SKM-1 treated with dmso at 0.1 percent for 144 hours (cell line): ENCODE data around the gene XKRX.

Experiments used
- DNase-seq: peaks from one replicate; lab custom pipeline; 2025; ENCODE audit not compliant: unreplicated experiment; lab: John Stamatoyannopoulos, UW

Gene XKRX

DNA sequence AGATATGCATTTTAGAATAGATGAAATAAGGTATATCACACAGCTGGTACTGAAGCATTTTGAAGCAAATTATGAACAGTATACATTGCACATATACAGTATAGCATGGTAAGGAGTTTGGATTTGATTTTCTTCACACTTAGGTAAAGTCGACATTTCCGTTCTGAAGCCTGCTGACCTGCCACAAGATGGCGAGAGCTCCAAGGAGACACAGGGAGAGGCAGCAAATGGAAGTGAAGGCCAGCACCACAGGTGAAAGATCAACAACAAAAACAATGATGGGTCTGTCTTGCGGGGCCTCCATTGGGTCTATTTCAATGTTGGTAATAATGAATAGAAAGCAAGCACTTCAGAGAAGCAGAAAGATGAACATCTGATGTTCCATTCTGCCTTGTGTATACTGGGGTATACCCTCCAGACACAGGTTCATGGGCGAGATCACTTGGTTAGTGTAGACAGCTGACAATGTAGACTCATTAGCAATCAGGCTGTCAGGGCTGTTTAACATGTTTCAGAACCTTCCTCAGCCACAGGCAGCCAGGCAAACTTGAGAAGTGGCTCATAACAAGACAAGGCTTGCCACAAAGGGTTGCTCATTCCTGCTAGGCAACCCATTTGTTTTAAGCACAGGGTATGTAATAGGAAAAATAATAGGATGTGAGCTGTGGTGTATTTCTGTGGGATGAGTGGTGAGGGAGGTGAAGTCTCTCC is 33.2 kb downstream of the XKRX start:
- no peak for DNase-seq

DNA sequence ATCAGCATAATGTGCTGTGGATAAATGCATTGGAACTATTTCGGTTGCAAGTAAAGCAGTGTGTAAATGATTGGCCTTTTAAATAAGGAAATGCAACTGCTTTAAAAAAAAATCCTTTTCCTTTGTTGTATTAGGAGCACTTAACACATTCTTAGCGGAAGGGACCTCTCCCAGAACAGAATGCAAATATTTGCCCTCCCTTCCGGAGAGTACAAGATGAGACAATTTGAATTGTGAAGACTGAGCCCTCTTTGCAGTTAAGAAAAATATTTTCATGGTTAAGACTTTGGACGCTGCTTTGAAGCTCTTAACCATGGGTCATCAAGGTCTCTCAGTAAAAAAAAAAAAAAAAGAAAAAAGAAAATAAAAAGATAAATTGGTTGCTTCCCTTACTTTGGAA is 45.1 kb downstream of the XKRX start:
- DNase-seq = no peak

DNA sequence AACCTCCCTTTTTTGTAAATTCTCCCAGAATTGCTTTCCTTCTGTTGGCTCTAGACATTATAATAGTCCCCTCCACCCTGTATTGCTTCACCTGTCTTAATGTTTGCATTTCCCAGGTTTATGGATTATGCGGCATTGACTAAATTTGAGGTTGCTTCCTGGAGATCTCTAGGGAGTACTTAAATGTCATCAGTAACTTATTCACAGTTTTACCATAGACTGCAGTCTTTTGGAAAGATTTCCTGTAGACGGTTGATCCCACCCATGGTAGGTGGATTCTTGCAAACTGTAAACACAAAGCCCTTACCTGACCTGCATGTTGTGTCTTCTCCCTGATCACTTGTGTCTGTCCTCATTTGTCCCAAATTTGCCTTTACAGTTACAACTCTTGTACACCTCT is 48.3 kb downstream of the XKRX start:
- no peak for DNase-seq

DNA sequence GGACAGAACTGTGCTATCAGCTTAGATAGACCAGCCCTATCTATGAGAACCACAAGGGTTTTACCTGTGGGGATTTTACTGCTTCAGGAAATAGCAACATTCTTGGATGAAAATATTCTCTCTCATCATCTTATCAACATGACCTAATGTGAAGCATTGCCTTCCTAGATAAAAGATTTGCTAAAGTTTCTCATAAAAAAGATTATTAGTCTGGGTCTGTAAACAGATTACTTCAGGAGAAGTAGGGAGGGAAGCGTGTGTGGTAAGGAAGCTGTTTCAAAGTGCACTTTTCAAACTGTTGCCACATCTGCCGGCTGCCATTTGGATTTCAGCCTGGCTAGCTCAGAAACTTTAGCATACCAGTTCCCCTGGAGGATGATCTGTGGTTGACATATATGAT is 54.4 kb downstream of the XKRX start, which contains the start of gene NOX1:
TSS of gene NOX1 (minus strand) at position 35 of the 400 bp plus-strand sequence. CDS start 220 bp downstream, outside the sequence.
- no peak for DNase-seq

DNA sequence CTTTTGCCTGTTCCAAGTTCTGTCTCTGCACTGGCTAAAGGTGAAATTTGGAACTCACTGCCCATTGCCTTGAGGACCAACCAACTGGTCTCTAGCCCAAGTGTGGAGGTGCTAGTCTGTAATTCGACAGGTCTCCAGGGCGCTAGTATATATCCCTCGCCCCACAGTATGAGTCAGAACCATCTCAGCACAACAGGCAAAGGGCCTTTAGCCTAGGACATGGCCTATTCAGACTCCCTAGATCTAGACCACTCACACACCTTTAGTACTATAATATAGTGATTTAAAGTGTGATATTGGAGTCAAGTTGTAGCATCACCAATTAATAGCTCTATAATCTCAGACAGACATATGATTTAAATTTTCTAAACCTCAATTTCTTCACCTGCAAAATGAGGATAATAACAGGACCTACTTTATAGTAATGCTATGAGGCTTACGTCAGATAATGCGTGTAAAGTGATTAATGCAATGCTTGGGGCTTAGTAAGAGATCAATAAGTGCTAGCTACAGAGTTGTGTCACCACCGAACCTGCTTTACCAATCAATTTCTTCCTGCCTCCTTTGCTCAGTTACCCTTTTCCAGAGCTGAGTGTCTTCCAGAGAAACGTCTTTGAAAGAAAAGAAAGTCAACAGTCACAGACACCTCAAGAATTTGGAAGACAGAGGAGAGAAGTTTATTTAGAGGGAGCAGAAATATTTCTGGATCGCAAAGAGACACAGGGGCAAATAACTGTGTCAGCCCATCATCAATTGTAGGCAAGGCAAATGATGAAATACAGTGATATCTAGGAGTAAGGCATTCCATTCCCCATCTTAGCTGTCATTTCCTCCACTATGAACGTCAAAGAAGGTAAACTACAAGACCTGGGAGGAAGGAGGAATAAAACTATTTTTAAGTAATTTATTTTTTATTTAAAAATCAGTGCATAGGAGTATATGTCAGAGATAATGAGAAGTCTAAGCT is 56.8 kb downstream of the XKRX start:
- DNase-seq = no peak

DNA sequence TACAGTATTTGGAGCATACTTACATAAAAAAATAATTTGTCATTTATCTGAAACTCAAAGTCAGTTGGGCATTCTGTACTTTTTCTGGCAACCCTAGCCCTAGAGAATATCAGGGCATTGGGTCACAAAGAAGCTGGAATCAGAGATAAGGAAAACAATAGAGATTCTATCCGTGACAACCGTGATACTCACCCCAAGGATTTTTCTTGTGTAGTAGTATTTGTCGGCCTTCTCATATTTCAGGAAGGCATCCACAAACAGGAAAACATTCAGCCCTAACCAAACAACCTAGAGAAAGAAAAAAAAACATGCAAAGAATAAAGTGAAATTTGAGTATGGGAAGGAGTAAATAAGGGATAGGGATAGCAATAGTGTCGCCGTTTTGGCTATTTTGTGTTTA is 58.2 kb downstream of the XKRX start:
- DNase-seq = no peak

DNA sequence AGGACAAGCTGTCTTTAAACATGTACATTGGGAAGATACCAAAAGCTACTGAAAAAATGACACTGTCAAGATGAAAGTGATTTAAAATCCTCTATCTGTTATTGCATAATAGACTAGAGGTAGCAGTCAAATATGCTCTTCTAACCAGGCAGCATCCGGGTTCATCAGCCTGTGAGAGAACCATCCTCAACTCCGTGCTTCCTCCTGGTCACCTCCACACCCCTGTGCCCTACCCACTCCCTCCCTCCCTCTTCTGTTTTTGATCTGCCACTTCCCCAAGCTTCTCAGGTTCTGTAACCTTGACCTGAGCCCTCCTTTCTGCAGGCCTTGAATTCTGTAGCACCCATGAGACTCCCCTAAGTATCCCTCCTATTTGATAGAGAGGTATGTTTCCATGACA is 60.4 kb downstream of the XKRX start:
- no peak for DNase-seq

DNA sequence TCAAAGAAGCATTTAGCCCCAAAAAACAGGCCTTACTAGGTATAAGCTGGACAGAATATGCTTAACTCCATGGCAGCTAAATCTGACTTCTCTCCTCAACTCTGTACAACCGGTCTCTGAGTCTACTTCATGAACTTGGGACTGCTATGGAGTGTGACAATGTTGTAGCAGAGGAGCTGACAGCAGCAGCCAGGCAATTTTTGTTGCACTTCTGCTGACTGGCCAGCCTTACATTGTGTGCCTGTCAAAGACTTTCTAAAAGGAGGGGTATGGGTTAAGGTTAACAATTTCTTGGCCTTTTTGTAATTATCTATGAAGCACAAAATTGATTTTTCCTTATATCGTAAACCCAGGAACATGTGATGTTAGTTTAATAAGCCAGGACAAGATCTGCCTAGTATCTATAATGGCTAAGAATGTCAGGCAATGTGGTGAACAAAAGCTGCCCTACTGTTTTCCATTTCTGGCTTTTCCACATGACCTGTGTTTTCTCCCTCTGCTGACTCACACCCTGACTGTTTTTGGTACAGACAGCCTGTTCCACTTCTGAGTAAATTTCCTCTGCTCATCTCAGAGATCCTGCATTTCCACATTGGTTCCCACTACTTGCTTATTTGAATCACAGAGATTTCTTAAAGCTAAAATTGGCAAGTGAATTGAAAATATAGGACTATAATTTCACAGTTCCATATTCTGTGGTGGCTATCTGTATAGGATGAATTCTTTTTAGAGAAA is 63.9 kb downstream of the XKRX start:
- no peak for DNase-seq
